SK-N-SH (cell line): ENCODE data around the gene VGF. TPM values are rescaled to one million over a fixed set of nuclear protein-coding genes. Genes with fewer than 3 reads are reported as not detected.

Source experiments
- CTCF ChIP-seq: fragments of 200-600 bp; sonication (generic); IDR thresholded peaks from 2 replicates; pipeline ENCODE4 v1.6.1; 2017; ENCODE audit warnings: antibody characterized with exemption, mild to moderate bottlenecking, moderate library complexity
- ELF1 ChIP-seq: IDR thresholded peaks from 2 replicates; pipeline ENCODE4 v1.4.0; 2012
- EP300 ChIP-seq, 2 experiments: IDR thresholded peaks; 2 replicates each; pipeline versions ENCODE4 v1.4.0 to v1.6.1; 2012; ENCODE audit warnings: borderline replicate concordance in 1 of 2, low read depth in 1 of 2, low read length in 1 of 2
- EZH2phosphoT487 ChIP-seq: fragments of 200-600 bp; sonication (generic); IDR thresholded peaks from 2 replicates; pipeline ENCODE4 v1.6.1; 2017; ENCODE audit warnings: low read depth, mixed run types, mild to moderate bottlenecking, antibody characterized with exemption, moderate library complexity, borderline replicate concordance
- FOSL2 ChIP-seq: IDR thresholded peaks from 2 replicates; pipeline ENCODE4 v1.4.0; 2012; ENCODE audit warnings: low read depth, mild to moderate bottlenecking, moderate library complexity, borderline replicate concordance
- FOXJ3 ChIP-seq: sonication (generic); formaldehyde crosslinking; IDR thresholded peaks from 2 replicates; pipeline ENCODE4 v1.5.1; 2020; ENCODE audit warnings: mild to moderate bottlenecking, missing genetic modification reagents
- FOXM1 ChIP-seq: IDR thresholded peaks from 2 replicates; pipeline ENCODE4 v1.4.0; 2012; ENCODE audit warnings: low read depth, mild to moderate bottlenecking
- GABPA ChIP-seq: IDR thresholded peaks from 2 replicates; pipeline ENCODE4 v1.4.0; 2012; ENCODE audit warnings: low read depth, mild to moderate bottlenecking
- IRF3 ChIP-seq: fragments of 150-350 bp; IDR thresholded peaks from 2 replicates; pipeline ENCODE4 v1.6.1; 2016; ENCODE audit warnings: mild to moderate bottlenecking, low read depth, low read length
- MAX ChIP-seq: IDR thresholded peaks from 2 replicates; pipeline ENCODE4 v1.4.0; 2012; ENCODE audit warnings: low read depth
- MXI1 ChIP-seq: IDR thresholded peaks from 2 replicates; pipeline ENCODE4 v1.6.1; 2012; ENCODE audit warnings: mild to moderate bottlenecking, low read depth, low read length, improper control_type of control experiment
- NFIC ChIP-seq: IDR thresholded peaks from 2 replicates; pipeline ENCODE4 v1.4.0; 2012; ENCODE audit warnings: borderline replicate concordance
- POLR2AphosphoS5 ChIP-seq: IDR thresholded peaks from 2 replicates; pipeline ENCODE4 v1.6.1; 2012; ENCODE audit warnings: low read depth, low read length
- RCOR1 ChIP-seq: fragments of 150-350 bp; IDR thresholded peaks from 2 replicates; pipeline ENCODE4 v1.6.1; 2017; ENCODE audit warnings: antibody characterized with exemption, low read length
- REST ChIP-seq: IDR thresholded peaks from 2 replicates; pipeline ENCODE4 v1.6.1; 2012; ENCODE audit warnings: mild to moderate bottlenecking, low read depth, low read length, moderate library complexity
- RFX5 ChIP-seq: IDR thresholded peaks from 2 replicates; pipeline ENCODE4 v1.6.1; 2012; ENCODE audit warnings: mild to moderate bottlenecking, improper control_type of control experiment, low read length
- RXRA ChIP-seq: IDR thresholded peaks from 2 replicates; pipeline ENCODE4 v1.4.0; 2012; ENCODE audit warnings: low read depth, mild to moderate bottlenecking, borderline replicate concordance
- SIN3A ChIP-seq: IDR thresholded peaks from 2 replicates; pipeline ENCODE4 v1.6.1; 2012; ENCODE audit warnings: low read depth, mild to moderate bottlenecking, low read length, moderate library complexity, borderline replicate concordance
- USF1 ChIP-seq: IDR thresholded peaks from 2 replicates; pipeline ENCODE4 v1.4.0; 2012; ENCODE audit warnings: low read depth, borderline replicate concordance
- USF2 ChIP-seq: fragments of 150-350 bp; IDR thresholded peaks from 2 replicates; pipeline ENCODE4 v1.6.1; 2017; ENCODE audit warnings: antibody characterized with exemption, low read length, low read depth, borderline replicate concordance
- ZBTB33 ChIP-seq: IDR thresholded peaks from 2 replicates; pipeline ENCODE4 v1.4.0; 2012; ENCODE audit warnings: low read depth, borderline replicate concordance
- polyA plus RNA-seq, 3 experiments: library from polyadenylated mRNA; depleted of rRNA; stranded (reverse); fragments of >200 nt; gene quantifications; 2 replicates each; pipeline ENCODE4 v1.2.3, GENCODE V29; 2012

VGF gene
- polyA plus RNA-seq, 1 of the 3 experiments (the other 2 are of a cell fraction), result 54.3 TPM

- TF ChIP-seq REST, result peak; percentile 84
- TF ChIP-seq USF1, result no peak
- TF ChIP-seq EZH2phosphoT487, result no peak
- peak; percentile 83 for TF ChIP-seq ELF1
- TF ChIP-seq MXI1, result no peak
- no peak for TF ChIP-seq USF2
- TF ChIP-seq NFIC, result peak; percentile 96
- no peak for TF ChIP-seq IRF3
- no peak for TF ChIP-seq RFX5
- peak; percentile 92 for TF ChIP-seq FOXM1
- peak; percentile 96 for TF ChIP-seq RXRA
- TF ChIP-seq MAX, result peak; percentile 87
- TF ChIP-seq ZBTB33, result peak; percentile 89
- no peak for TF ChIP-seq RCOR1
- no peak for TF ChIP-seq CTCF
- TF ChIP-seq POLR2AphosphoS5, result peak; percentile 94
- peak; percentile 93 for TF ChIP-seq SIN3A
- no peak for TF ChIP-seq FOXJ3 (CRISPR knock-in tag)
- peak; percentile 99 for TF ChIP-seq FOSL2
- TF ChIP-seq EP300 (IDR thresholded peaks at IDR 0.05; ENCODE audit: borderline replicate concordance in 1 of 2, low read depth in 1 of 2, low read length in 1 of 2), result peak in 1 of 2 experiments; percentile 99; a peak in 2 of 4 replicates
- peak; percentile 80 for TF ChIP-seq GABPA
Measured at GRCh38 chr7:101121991-101122932, 43.1 kb downstream of the VGF start (continued).
